SW 1271 (cell line): ENCODE data around the gene ZNF443.
"Not testable (repeated sequence)": the region's sequence is repeated elsewhere in the genome, so short reads cannot be mapped to it uniquely, and the experiment has no call there.

ENCODE experiments used
- DNase-seq, 2 experiments: peaks; one replicate each; lab custom pipeline; 2025; lab: John Stamatoyannopoulos, UW

ZNF443 gene

DNA sequence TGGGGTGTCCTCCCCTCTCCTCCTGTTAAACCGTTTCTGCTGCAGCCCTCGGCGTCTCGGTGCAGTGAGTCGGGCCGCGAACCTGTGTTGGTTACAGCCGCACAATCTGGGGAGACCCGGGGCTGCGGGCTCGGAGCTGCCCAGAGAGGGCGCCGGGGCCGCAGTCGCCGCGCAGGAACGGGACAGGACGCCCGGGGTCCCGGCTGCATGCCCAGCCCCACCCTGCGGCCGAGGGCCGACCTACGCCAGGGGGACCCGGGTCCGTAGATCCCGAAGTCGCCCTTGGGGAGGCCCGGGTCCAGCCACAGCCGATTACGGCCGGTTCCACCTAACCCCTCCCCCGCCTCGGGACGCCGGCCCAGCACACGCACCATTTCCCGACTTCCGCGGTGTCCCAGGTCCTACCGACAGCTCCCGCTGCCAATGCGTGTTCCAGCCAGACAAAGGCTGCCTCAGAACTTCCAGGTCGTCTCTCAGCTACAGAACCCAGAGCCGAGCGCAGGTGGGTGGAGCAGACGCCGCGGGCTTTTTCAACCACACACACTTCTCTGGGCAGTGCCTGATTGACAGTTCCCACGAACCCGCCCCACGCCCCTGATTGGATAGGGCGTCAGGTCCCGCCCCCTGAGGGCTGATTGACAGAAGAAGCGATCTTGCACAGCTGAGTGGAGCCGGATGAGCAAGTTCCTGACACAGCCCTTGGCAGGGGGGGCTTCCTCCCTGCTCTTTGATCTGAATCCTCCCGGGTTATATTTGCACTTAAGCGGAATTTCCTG, at the start of gene ZNF443:
TSS of gene ZNF443 (minus strand) at position 481 of the 776 bp plus-strand sequence. CDS start at position 374, 107 bp downstream.
- DNase-seq, result peak; percentile 89 to 96

DNA sequence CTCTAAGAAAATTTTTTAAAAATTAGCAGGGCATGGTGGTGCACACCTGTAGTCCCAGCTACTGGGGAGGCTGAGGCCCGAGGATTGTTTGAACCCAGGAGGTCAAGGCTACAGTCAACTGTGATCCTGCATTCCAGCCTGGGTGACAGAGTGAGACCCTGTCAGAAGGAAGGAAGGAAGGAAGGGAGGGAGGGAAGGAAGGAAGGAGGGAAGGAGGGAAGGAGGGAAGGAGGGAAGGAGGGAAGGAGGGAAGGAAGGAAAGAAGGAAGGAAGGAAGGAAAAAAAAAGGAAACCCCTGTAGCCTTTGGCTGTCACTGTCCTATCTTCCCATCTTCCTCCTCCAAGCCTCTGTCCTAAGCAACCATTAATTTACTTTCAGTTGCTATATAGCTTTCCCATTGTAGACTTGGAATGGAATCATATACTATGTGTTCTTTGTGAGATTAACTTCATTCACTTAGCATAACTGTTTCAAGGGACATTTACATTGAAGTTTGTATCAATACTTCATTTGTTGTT, 45.5 kb upstream of the ZNF443 start:
- not testable (repeated sequence) for DNase-seq

DNA sequence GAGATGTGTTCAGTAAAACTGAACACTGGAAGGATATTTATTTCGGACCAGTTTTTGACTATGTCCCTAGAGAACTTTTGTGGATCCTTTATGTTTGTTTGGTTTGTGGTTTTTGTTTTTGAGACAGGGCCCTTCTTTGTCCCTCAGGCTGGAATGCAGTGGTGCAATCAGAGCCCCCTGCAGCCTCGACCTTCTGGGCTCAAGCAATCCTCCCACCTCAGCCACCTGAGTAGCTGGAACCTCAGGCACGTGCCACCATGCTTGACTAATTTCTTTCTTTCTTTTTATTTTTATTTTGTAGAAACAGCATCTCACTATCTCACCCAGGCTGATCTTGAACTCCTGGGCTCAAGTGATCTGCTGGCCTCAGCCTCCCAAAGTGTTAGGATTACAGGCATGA, 44.8 kb upstream of the ZNF443 start:
- DNase-seq, result no peak

DNA sequence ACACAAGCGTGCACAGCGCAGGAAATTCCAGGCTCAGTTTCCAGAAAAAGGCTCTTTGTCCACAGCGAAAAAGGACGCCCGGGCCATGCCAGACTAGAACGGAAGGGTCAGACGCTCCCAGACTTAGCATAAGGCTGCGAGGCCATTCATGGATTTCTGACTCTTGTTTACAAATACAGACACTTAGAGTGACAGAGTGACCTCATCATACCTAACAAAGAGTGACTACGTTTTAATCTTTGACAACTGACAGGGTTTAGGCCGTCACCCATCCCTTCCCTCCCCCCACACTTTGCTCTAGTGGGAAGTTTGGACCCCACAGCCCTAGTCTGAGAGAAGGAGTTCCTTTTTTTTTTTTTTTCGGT, 44.2 kb upstream of the ZNF443 start:
- no peak for DNase-seq

DNA sequence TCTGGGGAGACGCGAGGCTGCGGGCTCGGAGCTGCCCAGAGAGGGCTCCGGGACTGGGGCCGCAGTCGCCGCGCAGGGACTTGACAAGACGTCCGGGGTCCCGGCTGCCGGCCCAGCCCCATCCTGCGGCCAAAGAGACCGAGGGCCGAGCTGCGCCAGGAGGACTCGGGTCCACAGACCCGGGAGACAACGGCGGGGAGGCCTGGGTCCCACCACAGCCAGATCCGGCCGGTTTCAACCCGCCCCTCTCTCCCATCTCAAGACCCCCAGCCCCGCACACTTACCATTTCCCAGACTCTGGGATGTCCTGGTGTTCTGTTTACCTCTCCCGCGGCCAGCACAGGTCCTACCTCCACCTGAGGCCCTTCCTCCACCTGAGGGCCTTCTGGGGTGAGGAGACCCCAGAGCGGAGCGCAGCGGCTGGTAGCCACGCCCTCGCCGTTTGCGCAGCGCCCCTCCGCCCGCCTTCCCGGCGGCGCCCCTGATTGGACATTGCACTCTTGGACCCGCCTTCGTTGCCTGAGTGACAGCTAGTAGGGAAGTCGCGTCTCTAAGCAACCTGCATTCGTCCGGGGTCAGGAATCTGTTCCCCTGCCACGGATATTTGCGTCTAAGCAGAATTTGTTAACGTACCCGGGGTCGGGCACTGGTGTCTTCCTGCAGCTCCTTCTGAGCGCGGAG, 43.7 kb upstream of the ZNF443 start, which contains the start of gene ZNF709:
TSS of gene ZNF709 (minus strand) at position 446 of the 681 bp plus-strand sequence. CDS start at position 287, 159 bp downstream.
- DNase-seq, result peak; percentile 55 to 82

DNA sequence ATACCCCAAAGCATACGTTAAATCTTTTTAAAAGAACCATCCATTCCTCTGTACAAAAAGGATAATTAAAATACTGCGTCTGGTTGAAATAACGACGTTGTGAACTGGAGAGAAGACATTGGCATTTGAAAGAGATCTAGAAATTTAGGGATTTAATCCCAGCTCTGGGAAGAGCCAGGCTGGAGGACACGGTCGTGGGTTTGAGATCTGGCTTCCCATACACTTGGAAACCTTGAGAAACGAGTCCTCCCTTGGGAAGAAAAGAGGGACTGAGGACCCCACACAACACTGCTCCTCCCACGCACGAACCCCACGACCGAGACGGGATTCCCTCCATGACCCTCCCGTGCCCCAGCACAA, 43.2 kb upstream of the ZNF443 start:
- DNase-seq, result peak in 1 of 2 experiments; percentile 20

DNA sequence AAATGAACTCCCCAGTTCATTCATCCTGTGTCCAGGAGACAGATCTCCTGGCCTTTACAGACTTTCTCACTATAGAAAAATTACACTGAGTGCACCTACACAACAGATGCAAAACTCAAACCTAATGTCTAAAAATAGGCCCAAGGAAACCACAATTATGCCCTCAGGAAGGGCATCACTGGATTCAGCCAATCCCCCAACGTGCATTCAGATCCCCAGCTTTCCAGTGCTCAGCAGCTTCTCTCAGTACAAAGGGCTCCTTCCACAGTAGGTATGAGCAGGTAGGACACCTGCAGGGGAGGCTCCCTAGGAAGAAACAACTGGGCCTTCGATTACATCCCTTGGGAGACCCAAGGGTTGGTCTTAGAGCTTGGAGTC, 41.7 kb upstream of the ZNF443 start:
- no peak for DNase-seq

DNA sequence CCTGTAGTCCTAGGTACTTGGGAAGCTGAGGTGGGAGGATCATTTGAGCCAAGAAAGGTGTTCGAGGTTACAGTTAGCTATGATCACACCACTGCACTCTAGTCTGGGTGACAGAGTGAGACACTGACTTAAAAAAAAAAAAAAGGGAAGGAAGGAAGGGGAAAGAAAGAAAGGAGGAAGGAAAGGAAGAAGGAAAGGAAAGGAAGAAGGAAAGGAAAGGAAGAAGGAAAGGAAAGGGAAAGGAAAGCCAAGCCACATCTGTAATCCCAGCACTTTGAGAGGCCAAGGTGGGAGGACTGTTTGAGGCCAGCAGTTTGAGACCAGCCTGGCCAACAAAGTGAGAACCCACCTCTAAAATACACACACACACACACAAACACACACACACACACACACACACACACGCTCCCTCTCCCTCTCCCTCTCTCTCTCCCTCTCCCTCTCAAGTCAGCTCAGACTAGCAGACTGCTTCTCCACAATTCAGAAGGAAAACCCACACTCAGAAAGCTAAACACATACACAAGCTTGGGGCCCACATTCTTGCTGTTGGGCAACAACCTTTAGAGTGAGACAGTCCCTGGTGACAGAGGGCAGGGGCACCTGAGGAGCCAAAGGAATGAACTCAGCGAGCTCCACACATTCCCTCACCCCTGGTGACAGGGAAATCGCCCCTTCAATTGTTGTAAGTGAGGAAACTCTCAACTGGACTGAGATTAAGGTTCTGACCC, 41.1 kb upstream of the ZNF443 start:
- DNase-seq, result no peak

DNA sequence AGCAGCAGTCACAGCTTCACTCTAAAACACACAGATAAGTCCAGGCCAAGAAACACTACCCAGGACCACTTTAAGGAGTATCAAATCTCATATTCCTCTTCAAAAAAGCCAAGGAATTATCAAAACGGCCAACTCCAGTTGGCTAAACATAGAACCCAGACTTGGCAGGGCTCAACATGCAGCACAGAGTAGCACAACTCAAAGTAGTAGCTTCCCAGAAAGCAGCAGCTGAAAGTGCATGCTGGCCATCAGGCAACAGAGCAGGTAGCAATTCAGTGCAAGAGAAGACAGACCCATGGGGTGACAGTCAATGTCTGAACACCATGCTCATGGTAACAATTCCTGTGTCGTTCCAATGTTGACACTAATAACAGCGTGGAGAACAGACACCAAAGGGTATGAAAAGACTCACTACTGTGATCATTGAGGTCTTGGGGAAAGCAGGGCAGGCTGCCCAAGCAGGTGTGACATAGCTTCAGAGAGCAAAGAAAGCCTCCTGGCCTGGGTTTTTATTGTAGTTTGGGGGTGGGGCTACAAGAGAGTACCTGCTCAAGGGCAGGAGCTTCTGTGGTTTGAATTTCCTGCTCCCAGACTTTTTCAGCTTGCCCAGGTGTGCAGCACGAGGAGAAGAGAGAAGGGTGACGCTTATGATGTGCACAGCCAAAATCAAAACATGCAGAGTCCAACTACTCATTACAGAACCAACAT, 37.6 kb upstream of the ZNF443 start:
- DNase-seq, result no peak

DNA sequence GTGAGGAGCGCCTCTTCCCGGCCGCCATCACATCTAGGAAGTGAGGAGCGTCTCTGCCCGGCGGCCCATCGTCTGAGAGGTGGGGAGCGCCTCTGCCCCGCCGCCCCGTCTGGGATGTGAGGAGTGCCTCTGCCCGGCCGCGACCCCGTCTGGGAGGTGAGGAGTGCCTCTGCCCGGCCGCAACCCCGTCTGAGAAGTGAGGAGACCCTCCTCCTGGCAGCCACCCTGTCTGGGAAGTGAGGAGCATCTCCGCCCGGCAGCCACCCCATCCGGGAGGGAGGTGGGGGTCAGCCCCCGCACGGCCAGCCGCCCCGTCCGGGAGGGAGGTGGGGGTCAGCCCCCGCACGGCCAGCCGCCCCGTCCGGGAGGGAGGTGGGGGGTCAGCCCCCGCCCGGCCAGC, 26.8 kb upstream of the ZNF443 start:
- DNase-seq, result not testable (repeated sequence)

DNA sequence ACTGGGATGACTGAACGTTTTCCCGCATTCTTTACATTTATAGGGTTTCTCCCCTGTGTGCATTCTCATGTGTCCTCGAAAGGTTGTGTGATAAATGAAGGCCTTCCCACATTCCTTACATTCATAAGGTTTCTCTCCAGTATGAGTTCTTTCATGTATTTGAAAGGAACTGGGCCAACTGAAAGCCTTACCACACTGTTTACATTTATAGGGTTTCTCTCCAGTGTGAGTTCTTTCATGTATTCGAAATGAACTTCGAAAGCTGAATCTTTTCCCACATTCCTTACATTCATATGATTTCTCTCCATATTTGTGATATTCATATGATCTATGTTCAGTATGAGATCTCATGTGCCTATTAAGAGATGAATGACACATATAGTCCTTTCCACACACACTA, 24.4 kb upstream of the ZNF443 start:
- no peak for DNase-seq

DNA sequence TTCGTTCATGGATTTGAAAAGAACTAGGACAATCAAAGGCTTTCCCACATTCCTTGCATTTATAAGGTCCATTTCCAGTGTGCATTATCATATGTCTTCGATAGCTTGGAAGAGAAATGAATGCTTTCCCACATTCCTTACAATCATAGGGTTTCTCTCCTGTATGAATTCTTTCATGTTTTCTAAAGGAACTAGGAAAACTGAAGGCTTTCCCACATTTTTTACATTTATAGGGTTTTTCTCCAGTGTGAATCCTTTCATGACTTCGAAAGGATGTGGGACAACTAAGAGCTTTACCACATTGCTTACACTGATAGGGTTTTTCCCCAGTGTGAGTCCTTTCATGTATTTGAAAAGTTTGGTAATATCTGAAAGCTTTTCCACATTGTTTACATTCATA, 23.9 kb upstream of the ZNF443 start:
- DNase-seq, result no peak

DNA sequence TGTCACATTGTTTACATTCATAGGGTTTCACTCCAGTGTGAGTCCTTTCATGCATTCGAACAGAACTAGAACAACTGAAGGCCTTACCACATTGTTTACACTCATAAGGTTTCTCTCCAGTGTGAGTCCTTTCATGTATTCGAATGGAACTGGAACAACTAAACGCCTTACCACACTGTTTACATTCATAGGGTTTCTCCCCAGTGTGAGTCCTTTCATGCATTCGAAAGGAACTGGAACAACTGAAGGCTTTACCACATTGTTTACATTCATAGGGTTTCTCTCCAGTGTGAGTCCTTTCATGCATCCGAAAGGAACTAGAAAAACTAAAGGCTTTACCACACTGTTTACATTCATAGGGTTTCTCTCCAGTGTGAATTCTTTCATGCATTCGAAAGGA, 23.3 kb upstream of the ZNF443 start:
- DNase-seq, result not testable (repeated sequence)

DNA sequence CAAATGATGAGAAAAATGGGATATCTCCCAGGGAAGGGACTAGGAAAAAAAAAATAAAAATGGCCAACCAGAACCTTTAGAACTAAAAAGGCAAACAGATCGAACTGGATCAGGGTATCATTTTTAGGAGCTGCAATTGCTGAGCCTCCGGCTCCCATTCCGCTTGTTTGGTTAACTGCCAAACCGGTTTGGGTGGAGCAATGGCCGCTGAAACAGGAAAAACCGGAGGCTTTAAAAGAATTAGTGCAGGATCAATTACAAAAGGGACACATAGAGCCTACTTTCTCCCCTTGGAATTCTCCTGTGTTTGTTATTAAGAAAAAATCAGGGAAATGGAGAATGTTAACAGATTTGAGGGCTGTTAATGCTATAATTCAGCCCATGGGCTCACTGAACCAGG, 12.7 kb upstream of the ZNF443 start:
- no peak for DNase-seq

DNA sequence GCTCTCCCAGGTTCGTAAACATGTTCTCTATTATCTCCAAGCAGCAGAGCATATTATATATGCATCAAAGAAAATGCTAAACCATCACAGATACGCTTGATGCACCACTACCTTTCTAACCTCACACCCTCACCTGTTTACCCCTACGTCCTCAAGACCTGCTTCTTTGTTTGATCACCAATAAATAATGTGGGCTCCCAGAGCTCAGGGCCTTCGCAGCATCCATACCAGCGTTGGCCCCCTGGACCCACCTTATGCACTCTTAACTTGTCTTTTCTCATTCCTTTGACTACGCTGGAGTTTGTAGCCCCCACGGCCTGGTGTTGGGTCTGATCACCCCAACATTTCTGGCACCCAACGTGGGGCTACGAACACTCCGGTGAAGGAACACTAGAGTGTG, 10.0 kb upstream of the ZNF443 start:
- no peak for DNase-seq

DNA sequence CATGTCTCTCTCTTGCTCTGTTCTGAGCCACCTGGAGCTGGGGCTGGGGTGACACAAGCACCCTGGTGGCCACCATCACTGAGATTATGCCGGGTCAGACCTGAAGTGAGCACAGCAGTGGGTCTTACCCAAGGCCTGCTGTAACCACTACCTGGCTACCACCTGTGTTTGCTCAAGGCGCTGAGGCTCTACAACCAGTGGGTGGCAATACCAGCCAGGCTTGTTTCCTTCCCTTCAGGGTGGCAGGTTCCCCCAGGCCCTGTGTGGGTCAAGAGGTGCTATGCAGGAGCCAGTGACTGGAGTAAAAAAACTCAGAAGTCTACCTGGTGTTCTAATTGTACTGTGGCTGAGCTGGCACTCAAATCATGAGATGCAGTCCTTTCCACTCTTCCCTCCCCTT, 8.0 kb upstream of the ZNF443 start:
- no peak for DNase-seq

DNA sequence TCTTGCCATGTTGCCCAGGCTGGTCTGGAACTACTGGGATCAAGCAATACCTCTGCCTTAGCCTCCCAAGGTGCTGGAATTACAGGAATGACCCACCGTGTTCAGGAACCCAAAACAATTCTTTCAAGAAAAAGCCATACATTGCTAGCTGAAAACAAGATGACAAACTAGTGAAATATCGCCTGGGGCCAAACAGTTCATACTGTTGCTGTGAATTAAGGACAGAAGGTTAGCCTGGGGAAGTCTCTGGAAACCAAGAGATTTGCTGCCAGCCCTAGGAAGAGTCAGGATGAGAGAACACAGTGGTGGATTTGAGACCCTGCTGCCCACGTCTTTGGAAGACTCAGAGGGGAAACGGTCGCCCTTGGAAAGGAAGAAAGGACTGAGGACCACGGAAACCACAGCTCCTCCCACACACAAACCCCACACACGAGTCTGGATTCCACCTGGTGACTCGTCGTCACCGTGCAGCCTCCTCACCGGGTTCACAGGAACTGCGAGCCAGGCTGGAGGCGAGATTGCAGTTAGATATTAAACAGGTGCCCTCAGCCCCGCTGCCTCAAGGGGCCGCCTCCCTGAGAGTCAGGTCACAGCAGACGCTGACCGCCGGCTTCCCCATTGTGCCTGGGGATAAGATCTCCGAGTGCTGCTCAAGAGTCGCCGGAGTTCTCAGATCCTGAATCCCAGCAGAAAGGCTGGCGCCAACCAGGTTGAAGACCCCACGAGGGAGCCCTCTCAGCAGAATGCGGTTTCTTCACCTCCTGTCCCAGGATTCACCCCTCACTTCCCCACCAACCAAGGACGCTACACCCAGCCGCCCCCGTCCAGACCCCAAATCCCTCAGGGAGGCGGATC, 908 bp downstream of the ZNF443 start:
- DNase-seq, result not testable (repeated sequence)

DNA sequence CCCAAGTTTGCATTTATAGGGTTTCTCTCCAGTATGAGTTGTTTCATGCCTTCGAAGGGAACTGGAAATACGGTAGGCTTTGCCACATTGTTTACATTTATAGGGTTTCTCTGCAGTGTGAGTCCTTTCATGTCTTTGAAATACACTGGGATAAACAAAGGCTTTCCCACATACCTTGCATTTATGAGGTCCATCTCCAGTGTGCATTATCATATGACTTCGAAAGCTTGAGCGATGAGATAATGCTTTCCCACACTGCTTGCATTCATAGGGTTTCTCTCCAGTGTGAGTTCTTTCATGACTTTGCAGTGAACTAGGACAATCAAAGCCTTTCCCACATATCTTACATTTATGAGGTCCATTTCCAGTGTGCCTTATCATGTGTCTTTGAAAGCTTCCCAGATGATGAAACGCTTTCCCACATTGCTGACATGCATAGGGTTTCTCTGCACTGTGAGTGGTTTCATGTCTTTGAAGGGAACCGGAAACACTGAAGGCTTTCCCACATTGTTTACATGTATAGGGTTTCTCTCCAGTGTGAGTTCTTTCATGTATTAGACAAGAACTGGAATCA, 10.0 kb downstream of the ZNF443 start:
- DNase-seq, result not testable (repeated sequence)

DNA sequence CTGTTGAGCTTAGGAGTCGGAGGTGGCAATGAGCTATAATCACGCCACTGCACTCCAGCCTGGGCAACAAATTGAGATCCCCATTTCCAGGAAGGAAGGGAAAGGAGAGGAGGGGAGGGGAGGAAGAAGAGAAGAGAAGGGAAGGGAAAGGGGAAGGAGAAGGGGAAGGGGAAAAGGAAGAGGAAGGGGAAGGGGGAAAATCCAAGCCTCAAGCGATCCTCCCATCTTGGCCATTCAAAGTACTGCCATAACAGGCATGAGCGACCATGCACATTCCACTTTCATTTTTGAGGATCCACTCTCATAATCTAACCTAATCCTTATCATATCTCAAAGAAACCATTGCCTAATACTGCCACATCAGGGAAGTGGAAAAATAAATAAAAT, 14.9 kb downstream of the ZNF443 start:
- no peak for DNase-seq

DNA sequence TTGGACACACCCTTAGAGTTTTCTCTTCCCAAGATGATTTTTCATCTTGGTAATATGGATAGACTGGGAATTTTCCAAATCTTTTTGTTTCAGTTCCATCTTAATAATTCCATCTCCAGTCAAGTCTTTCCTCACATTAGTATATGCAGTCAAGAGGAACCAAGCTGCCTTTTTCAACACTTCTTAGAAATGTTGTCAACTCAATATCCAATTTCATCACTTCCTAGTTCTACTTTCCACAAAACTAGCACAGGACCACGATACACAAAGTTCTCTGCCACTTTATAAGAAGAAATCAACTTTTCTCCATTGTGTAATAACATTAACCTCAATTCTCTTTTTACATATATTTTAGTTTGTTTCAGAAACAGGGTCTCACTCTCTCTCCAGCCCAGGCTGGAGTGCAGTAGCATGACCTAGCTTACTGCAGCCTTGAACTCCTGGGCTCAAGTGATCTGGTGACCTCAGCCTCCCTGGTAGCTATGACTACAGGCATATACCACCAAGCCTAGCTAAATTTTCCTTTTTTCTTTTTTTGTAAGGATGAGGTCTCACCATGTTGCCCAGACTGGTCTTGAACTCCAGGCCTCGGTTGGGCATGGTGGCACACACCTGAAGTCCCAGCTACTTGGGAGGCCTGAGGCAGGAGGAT, 15.5 kb downstream of the ZNF443 start:
- DNase-seq, result no peak
